B cell (primary cell): ENCODE data around the gene LMX1B. TPM values are rescaled to one million over a fixed set of nuclear protein-coding genes. Genes with fewer than 3 reads are reported as not detected.

Experiments used
- polyA plus RNA-seq: library from polyadenylated mRNA; depleted of rRNA; stranded (reverse); fragments of >200 nt; gene quantifications from 2 replicates; pipeline ENCODE4 v1.2.3, GENCODE V29; 2012
- total RNA-seq, 2 donors: library from RNA; stranded (reverse); fragments of 120-200 nt in 1 of 2; gene quantifications; 1 replicate in 1 of 2; 2 replicates in 1 of 2; pipeline versions ENCODE4 v1.2.3 to v1.2.4, GENCODE V29; 2013 to 2022

The LMX1B gene
- total and polyA plus RNA-seq, 2 donors (not counting 1 experiment from before 2014, with no cell fraction given): not detected

Other genes with a start within 250 kb of the LMX1B start
- gene ZBTB43, start 191.1 kb downstream of the LMX1B start, total RNA-seq: 19.5 and 20.2 TPM in 2 replicates
- 7.0 and 19.1 TPM in 2 replicates for gene ZBTB43, start 191.1 kb downstream of the LMX1B start, polyA plus RNA-seq
- gene ZBTB34, start 246.7 kb downstream of the LMX1B start, total RNA-seq: 12.1 and 13.2 TPM in 2 replicates
- gene ZBTB34, start 246.7 kb downstream of the LMX1B start, polyA plus RNA-seq: 3.8 TPM in 2 replicates